NCI-H345 (cell line): ENCODE results near the gene RSAD1.

Experiments used
- DNase-seq: peaks from one replicate; lab custom pipeline; 2025; lab: John Stamatoyannopoulos, UW

The RSAD1 gene

DNA sequence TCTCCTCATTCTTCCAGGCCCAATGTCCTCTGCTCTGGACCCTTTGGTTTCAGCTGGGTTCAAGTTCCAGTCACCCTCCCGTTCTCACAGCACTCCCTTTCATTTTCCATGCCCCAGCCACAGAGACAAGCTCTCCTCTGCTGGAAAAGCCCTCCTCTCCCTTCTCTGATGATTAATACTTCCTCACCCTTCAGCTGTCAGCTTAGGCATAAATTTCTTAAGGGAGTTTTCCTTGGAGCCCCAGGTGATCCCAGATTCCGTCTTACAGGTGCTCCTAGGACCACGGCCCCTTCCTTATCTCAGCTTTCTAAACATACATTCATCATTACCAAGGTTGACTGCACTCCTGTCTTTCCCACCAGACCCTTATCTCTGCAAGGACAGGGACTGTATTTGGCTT, 20.4 kb upstream of the RSAD1 start:
- no peak for DNase-seq

DNA sequence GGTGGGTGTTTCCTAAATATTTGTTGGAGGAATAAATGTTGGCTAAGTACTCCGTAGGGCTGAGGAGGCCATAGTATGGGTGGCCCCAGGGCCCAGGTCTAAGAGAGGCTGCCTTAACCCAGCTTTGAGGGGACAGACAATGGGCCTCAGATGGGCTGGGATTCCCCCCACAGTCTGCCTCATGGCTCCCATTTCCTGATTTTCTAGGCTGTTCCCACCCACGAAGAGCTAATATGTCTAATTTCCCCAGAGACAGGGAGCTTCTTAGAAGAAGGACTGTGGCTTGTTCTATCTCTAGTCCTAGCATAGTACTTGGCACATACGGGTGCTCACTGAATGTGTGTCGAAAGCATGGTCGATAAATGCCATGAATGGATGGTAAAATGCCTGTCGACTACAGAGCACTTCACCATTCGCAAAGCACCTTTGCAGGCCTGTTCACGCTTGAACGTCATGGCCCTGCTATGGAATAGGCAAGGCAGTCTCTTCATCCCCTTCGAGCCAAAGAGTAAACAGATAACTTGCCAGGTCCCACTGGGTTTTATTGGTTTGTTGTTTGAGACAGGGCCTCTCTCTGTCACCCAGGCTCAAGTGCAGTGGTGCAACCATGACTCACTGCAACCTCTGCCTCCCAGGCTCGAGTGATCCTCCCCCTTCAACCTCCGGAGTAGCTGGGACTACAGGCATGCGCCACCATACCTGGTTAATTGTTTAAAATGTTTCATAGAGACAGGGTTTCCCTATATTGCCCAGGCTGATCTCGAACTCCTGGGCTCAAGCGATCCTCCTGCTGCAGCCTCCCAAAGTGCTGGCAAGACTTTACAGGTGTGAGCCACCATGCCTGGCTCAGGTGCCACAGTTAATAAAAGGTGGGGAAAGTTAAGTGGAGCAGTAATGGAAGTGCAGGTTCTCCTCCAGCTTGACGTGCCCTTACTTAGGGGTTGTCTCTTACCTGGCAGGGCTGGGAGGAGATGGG, 19.7 kb upstream of the RSAD1 start:
- peak; percentile 87 for DNase-seq

GRCh38 chr17:50459756-50460155, 18.9 kb upstream of the RSAD1 start:
- DNase-seq: no peak

- DNase-seq: no peak
Observed at GRCh38 chr17:50460831-50461526, 17.7 kb upstream of the RSAD1 start.

DNA sequence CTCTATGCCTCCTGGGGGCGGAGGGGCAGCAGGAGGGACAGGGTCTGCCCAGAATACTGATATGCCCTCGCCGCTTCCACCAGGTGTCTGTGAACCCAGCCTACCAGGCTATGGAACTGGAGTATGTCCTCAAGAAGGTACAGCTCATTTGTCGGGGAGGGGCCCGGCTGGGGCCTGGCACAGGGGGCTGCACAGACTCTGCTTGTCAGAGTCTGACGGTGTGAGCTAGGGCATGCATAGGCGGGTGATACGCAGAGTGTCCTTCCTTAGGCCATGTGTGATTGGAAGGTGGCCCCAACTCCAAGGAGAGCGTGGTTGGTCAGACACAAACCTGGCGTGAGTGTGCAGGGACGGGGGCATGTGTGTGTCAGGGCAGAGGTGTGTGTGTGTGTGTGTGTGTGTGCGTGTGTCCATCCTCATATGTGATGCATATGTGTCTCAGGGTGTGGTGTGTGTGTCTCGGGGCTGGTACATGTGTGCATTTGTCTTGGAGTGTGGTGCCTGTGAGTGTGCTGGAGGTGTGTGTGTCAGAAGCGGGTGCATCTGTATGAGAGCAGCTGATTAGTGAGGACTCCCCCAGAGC, 17.0 kb upstream of the RSAD1 start:
- DNase-seq: no peak

- DNase-seq: no peak
Observed at GRCh38 chr17:50462446-50462845, 16.2 kb upstream of the RSAD1 start.

DNA sequence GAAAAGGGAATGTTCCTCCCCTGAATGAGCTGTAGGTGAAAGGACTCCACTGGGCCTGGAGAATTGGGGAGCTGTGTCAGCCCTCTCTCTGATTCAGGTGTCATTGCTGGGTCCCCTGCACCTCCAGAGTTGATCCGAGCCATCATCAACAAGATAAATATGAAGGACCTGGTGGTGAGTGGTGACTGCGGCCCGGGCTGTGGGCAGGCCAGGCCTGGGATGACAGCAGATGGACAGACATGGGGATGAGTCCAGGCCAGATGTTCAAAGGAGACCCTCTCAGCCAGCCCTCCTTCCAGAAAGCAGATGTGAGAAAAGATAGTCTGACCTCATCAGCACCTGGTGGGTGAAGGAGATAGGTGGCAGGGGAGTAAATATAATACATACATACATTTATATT, 14.5 kb upstream of the RSAD1 start:
- DNase-seq: no peak

GRCh38 chr17:50464736-50465135, 13.9 kb upstream of the RSAD1 start:
- DNase-seq: no peak

DNA sequence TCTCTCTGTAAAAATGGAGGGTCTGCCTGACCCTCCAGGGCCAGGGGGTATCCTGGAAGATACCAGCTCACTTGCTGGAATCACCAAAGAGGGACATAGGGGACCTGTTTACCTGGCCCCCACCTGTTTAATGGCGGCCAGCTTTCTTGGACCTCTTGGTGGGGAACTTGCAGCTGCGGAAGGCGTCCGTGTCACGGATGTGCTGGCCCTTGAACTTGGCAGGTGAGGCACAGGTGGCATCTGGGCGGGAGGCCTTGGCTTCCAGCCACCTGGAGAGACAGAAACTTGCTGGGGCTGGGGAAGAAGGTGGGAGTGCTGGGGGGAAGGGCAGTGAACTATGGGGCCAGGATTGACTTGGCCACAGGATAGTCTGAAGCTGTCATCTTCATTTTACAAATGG, 13.5 kb upstream of the RSAD1 start:
- no peak for DNase-seq

DNA sequence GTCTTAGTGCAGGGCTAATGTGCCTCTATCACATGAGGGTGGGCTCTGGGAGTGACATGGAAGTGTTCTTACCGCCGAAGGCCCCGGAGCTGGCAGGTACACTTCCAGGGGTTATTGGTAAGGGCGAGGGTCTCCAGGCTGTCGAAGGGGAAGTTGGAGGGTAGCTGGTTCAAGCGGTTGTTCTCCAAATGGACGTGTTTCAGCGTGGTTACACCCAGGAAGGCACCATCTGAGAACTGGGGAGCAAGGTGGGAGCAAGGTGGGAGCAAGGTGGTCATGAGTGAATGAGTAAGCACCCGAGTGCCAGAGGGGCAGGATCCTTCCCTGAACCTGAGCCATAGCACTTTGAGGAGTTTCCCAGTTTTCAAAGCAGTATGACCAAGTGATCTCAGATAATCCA, 13.0 kb upstream of the RSAD1 start:
- DNase-seq: no peak

DNA sequence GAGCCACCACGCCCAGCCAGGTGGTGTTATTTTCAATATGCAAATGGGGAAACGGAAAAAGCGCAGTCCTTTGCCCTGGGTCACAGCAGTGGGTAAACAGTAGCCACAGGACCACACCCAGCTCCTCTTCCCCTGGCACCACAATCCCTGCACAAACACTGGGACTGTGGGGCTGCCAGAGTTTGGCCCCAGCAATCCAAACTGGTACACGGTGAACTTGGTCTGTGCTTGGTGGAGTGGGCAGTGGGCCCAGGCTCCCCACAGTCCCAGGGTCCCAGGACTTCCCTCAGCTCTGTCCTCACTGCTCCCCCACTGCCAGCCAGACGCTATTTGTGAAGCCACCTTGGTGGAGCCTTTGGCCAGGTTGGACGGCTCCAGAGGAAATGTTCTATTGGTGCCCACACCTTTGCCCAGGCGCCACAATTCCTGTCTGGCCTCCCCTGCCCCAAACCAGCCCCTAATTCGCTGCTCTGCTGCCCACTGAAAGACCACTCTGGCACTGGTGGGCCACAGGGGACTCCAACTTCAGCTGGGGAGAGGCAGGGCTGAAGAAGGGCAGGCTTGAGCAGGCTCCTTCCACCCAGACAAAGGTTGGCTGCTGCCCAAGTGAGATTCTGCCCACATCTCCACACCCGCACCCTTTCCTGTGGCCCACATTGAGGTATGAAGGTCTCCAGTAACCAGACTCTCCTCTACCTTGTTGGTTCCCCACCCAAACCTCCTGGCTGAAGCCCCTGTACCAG, 12.1 kb upstream of the RSAD1 start:
- DNase-seq: no peak

GRCh38 chr17:50467114-50467854, 11.4 kb upstream of the RSAD1 start:
- DNase-seq: no peak

DNA sequence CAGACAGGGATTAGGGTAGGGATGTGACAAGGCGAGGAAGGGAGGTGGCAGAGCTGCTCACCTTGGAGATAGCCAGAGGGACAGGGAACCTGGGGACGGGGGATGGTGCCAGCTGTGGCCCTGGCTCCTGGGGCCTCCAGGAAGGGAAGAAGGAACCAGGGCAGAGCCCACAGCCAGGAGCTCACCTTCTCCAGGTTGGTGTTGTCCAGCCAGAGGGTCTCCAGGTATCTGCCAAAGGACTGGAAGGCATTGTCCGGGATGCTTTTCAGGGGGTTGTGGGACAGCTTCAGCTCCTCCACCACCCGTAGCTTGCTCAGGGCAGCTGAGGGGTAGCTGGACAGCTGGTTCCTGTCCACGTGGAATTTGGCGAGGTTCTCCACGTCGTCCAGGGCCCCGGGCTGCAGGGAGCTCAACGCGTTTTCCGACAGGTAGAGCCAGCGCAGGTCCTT, 10.8 kb upstream of the RSAD1 start:
- no peak for DNase-seq

DNA sequence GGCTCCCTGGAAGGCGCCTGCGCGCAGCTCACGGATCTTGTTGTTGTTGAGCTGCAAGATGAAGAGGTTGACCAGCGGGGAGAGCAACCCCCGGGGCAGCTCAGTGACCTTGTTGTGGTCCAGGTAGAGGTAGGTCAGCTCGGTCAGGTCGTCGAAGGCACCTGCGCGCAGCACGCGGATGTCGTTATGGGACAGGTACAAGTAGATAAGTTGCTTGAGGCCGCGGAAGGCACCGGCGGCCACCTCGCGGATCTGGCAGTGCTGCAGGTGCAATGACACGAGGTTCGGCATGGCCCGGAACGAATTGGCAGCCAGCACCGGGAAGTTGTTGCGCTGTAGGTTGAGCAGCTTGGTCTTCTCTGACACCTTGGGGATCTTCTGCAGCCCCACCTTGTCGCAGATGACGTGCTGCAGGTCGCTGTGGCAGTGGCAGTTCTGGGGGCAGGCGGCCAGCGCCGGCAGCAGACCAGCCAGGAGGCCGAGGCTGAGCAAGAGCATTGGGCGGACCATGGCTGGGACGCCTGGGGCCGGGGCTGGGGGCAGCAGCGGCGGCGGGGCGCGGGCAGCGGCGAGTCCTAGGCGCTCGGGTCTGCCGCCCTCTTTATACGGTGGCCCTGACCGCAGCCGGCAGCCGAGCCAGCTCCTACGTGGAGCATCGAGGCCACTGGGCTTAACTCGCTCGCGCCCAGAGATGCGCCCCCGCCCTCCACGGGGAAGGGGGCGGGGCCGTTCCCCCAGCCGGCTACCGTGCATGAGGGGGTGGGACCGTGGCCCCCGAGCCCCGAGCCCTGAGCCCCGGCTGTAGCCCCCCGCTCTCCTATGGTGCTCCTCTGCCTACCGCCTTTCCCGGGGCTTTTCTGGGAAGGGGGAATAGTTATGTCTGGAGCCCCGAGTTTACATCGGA, 10.1 kb upstream of the RSAD1 start, which contains the start of gene CHAD:
CHAD (minus strand) TSS at position 577 of the 904 bp plus-strand sequence; CDS start at position 510, 67 bp downstream.
- no peak for DNase-seq

DNA sequence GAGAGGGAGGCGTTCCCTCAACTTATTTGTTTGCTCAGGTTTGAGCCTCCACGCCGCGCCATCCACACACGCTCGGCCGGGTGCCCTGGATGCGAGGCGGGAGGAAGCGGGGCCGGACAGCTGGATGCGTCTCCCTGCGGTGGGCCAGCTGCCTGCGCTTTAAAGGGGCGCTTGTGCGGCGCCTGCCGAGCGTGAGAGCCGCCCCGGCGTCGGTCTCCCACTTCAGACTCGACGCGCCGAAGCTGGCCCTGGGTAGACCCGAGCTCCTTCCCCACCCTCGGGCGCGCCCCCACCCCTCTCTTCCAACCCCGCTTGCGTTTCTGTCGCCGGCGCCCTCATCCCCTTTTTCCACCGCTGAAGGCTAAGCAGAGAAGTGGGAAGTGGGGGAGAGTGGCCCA, 9.5 kb upstream of the RSAD1 start:
- DNase-seq: no peak

- no peak for DNase-seq
Observed at GRCh38 chr17:50469671-50470305, 8.9 kb upstream of the RSAD1 start.

DNA sequence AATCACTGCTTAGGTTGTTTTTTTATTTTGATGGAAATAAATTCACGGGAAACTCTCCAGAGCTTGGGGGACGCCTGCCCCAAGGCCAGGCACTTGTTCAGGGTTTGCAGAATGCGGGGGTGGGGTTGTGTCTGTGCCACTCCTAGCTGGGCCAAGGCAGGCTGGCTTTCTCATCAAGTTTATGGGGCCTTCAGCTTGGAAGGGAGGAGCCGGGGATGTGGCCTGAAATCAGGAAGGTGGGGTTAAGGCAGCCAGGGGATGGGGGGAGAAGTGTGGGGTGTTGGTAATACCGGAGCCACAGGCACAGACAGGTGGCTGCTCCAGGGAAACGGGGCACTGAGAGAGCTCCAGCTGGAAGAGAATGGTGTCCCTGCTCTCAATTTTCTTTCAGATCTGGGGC, 8.2 kb upstream of the RSAD1 start:
- no peak for DNase-seq

DNA sequence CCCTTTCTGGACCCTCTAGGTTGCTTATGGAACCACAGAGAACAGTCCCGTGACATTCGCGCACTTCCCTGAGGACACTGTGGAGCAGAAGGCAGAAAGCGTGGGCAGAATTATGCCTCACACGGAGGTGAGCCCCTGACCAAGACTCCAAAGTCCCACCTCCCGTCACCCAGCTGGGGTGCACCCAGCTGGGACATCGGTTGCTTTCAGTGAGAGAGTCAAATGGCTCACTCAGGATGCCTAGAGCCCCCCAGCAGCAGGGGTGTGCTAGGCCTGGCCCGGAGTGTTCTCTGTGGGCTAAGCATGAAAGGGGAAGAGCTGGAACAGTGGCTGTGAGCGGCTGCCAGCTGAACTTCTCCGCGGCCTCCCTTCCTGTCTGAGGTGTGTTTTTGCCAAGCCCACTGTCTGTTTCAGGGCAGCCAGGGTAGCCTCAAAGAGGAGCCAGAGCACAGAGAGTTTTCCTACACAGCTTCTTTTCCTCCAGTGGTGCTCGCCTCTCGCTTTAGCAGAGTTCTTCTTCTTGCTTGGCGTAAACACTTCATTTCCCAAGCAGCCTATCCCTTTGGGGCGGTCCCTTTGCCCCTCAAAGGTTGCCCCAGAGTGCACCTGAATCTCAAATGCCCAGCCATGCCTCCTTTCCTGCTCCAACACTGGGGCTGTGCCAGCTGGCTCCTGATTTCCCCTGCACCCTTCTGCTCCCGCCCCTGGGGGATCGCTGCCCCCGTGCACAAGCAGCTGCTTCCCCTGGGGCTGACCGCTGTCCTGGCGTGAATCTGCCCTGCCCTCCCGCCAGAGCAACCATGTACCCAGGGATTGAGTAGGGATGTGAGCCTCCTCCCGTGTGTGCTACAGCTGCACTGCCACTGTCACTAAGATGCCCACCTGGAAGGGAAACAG, 7.4 kb upstream of the RSAD1 start:
- no peak for DNase-seq

DNA sequence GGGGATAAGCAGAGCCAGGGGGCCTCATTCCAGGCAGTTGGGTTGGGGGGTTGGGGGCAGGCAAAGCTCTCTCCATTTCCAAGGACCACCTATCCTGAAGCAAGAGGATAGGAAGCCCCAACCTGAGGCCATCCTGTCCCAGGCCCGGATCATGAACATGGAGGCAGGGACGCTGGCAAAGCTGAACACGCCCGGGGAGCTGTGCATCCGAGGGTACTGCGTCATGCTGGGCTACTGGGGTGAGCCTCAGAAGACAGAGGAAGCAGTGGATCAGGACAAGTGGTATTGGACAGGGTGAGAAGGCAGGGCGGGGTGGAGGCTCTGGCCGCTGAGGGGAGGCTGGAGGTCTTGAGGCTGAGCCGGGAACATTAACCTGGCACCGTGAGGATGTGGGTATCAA, 6.4 kb upstream of the RSAD1 start:
- no peak for DNase-seq
